NOMO-1 treated with dmso at 0.1 percent for 144 hours (cell line): Measurements from ENCODE around the gene SPDYE5.
"Not testable (repeated sequence)": the region's sequence is repeated elsewhere in the genome, so short reads cannot be mapped to it uniquely, and the experiment has no call there.

Experiments used
- DNase-seq: peaks from one replicate; lab custom pipeline; 2025; ENCODE audit not compliant: unreplicated experiment; lab: John Stamatoyannopoulos, UW

SPDYE5 gene, protein sequence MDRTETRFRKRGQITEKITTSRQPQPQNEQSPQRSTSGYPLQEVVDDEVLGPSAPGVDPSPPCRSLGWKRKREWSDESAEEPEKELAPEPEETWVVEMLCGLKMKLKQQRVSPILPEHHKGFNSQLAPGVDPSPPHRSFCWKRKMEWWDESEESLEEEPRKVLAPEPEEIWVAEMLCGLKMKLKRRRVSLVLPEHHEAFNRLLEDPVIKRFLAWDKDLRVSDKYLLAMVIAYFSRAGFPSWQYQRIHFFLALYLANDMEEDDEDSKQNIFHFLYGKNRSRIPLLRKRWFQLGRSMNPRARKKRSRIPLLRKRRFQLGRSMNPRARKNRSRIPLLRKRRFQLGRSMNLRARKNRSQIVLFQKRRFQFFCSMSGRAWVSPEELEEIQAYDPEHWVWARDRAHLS

DNA sequence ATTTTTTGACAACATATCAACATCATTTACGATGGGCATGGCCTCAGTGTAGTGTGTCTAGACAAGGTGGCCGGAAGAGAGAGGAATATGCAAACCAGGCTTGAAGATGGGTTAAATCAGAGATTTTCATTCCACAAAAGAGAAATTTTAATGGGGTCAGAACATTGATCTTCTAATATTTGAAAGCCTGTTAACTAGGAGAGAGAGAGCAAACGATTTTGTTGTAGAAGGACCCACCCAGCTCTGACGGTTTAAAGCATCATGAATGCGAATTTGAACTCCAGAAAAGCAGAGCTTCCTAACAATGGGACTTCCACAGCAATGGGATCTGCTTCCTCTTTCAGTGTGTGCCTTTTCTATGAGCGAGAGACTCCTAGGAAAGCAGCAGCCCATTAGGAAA is at the start of gene SPDYE5:
Gene SPDYE5 (plus strand): TSS at position 301 of the 400 bp plus-strand sequence. CDS start 1,728 bp downstream, outside the sequence.
- not testable (repeated sequence) for DNase-seq

DNA sequence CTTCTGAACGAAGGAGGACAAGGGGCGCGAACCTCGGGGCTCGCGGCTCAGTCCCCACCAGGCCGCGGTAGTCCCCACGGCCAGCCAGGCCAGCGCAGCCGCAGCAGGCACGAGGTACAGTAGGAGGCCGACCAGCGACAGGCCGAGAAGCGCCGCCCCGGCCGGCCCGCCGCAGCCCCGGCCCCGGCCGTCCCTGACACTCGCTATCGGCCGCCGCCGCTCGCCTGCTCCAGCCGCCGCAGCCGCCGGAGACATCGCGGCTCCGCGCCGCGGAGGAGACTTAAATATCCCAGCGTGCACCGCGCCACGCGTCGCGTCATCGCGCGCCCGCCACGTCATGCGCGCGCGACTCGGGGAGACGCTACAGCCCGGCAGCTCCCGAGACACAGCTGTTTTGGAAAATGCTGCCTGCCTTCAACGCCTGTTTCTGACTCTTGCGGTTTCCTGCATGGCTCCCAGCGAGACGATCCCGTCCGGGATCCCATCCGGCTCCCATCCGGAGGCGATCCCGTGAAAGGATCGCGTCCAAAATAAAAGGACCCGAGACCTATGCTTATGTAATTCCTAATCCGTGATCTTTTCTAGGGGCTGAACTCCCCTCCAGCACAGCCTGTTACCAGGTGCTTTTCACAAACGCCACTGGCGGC is 49.5 kb upstream of the SPDYE5 start:
- not testable (repeated sequence) for DNase-seq

DNA sequence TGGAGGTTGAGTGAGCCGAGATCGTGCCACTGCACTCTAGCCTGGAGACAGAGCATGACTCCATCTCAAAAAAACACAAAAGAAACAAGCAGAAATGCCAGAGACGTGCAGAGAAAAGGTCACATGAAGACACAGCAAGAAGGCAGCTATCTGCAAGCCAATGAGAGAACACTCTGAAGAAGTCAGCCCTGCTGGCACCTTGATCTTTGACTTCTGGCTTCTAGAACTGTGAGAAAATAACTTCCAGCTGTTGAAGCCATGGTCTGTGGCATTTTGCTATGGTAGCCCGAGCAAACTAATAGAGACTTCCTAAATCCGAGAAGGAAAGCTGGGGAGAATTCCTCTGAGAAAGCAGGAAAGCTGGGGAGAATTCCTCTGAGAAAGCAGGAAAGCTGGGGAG is 42.2 kb upstream of the SPDYE5 start:
- not testable (repeated sequence) for DNase-seq

DNA sequence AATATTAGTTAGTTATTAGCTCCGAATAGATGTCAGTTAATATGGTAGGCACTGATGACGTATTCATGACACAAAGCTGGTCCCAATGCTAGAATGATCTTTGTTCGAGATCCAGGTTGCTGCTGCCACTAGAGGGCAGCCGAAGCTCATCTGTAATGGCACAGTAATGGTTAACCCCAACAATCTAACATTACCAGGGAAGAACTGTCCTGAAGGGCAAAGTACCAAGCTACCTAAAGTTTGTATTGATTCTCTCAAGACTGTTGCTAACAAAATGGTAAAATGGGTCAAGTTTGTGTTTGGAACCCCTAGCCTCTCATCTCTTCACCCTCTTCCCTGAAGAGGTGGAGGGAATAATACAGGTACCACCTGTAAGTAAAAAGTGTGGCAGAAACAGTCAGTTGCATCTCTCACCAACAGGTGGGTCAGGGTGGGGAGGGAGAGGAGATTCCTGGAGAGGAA is 39.6 kb upstream of the SPDYE5 start:
- DNase-seq = not testable (repeated sequence)

DNA sequence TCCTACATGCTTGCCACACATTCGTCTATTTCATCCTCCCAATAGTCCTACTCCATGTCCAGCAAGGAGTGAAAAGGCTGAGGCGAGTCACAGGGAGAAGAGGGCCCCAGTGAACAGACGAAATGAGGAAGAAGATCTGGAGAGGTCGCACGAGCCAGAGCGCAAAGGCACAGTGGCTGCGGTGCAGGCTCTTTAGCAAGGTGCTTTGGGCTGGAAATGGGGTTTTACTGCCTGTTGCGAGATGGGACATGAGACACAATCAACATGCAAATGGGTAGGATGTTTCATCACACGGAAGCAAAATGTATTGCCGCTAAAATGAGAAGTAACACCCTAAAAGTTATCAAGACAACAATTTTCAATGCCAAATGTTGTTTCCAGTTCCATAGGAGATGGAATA is 35.7 kb upstream of the SPDYE5 start:
- peak; percentile 89 for DNase-seq

DNA sequence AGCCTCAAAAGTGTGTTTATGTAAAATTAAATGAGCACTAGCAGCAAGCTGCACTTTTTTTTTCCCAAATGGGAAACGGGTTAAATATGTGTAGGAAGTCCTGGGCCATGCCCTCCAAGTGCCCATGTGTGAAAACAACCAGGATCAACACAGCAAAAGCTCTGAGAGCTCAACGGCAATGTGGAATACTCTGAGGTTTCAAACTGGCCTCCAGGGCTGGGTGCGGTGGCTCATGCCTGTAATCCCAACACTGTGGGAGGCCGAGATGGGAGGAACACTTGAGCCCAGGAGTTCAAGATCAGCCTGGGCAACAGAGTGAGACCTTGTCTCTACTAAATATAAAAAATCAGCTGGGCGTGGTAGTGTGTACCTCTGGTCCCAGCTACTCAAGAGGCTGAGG is 34.1 kb upstream of the SPDYE5 start:
- not testable (repeated sequence) for DNase-seq

DNA sequence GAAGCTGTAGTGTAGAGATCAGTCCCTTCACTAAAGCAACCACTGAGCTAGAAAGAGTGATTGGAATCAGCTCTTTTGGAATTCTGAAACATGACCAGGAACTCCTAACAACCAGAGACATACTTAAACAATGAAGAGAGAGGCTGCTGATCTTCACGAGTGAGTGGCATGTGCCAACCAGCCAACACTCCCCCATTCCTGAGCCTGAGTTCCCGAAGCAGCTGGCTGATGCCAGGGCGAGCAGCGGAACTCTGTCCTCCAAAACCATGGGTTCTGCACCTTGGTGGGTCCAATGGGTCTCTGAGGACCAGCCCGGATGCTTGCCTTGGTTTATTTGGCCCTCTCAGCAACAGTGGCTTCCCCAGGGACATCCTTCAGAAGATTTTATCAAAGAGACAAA is 31.6 kb upstream of the SPDYE5 start:
- not testable (repeated sequence) for DNase-seq

DNA sequence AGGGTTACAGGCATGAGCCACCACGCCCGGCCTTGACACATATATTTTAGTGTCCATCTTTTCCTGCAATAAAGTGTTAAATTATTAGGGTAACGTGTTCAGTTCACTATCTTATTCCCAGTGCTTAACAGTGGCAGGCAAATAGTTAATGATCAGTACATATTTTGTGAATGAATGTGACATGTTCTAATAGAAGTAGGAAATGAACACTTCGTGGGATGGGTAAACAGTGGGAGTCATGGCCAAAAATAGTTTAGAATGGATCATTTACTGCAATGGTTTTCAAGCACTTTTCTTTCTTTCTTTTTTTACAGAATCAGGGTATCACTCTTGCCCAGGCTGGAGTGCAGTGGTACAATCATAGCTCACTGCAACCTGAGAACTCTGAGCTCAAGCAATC is 22.0 kb upstream of the SPDYE5 start:
- not testable (repeated sequence) for DNase-seq

DNA sequence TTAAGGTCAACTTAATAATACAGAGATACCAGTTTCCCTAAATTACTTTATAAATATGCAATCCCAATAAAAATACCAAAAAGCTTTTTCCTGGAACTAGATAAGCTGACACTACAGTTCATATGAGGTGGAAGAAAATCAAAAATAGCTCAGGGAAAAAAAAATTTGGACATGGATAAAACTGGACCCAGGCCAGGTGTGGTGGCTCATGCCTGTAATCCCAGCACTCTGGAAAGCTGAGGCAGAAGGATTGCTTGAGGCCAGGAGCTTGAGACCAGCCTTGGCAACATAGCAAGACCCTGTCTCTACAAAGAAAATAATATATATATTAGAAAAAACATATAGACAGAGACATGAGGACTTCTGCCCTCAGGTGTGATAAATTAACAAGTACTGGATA is 14.7 kb upstream of the SPDYE5 start:
- not testable (repeated sequence) for DNase-seq

DNA sequence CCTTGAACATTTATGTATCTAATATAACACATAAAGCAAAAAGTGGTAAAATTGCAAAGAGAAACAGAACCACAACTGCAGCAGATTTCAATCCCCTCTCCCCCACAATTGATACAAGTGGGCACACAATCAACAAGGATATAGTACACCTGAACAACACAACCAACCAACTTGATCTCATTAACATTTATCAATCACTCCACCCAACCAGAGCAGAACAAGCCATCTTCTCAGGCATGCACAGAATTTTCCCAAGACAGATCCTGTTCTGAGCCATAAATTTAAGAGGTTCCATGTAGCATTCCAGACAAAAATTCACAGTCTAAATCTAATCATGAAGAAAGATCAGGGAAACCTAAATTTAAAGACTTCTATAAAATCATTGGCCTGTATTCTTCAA is 11.8 kb upstream of the SPDYE5 start:
- not testable (repeated sequence) for DNase-seq

DNA sequence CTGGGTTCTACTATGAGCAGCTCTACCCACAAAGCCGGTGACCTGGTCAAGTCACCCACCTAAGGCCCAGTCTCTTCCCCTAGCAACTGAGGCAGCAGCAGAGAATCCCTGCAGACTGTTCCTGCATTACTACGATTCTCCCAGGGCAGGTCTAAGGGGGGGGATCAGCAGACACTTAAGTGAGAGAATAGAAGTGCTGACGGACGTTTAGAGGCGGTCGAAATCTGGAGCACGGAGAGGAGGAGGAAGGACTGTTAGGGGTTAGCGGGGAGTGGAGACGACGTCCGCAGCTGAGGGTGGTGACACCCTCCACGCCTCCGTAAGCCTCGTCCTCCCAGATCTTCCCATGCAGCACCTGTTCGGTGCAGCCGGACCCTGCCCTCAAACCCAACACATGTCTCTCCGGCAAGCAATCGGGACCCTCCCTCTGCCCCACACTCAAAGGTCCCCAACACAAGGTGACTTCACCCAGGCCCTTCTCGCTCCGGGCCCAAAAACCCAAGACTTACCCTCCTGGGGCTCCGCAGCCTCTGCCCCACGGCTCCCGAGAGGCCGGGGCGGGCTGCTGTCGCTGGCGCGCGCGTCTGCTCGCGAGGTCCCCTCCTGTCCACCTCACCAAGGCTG is 6.7 kb upstream of the SPDYE5 start:
- not testable (repeated sequence) for DNase-seq

DNA sequence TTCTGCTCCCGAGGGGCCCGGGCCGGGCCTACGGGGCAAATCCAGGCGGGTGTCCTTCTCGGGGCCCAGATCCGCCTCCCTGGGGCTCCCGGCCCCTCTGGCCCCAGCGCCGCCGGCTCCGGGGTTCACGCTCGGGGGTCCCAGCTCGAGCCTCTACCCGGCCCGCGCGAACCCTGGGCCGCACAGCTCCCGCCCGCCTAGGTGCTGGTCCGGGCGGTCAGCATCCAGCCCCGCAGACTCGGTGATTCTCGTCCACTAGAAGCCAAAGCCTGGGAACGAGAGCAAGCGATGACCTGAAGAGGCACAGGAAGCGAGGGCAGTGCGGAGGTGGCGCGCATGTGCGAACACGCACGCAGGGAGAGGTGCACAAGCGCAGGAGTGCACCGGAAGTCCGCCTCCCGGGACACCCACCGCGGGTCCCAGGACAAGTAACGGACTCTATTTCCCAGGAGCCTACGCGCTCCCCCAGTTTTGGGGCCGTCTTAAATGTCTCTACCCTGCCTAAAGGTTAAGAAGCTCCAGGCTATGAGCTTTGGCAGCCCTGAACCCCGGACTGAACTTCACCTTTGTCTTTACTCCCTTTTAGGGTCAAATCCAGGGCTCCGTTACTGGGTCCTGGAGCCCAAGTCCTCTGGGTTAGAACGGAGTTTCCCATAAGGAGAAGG is 6.0 kb upstream of the SPDYE5 start, which contains the start of gene POM121C:
Gene POM121C (minus strand): TSS at position 321 of the 665 bp plus-strand sequence. CDS start 44,803 bp downstream, outside the sequence.
- peak; percentile 81 for DNase-seq

DNA sequence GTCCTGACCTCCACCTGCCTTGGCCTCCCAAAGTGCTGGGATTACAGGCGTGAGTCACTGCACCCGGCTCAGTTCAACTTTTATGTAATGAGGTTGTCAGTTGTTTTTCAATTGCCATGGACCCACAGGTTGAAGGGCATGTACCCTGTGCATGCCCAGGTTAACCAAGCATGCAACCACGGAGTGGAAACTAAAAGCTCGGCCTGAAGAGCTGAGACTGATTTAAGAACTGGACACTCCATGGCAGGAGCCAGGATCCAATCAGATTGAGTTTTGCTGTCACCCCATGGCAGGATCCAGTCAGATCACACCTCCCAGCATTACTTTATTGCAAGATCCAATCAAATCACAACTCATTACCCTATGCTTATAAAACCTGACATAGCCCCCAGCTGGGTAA is 16.9 kb downstream of the SPDYE5 start:
- DNase-seq = not testable (repeated sequence)

DNA sequence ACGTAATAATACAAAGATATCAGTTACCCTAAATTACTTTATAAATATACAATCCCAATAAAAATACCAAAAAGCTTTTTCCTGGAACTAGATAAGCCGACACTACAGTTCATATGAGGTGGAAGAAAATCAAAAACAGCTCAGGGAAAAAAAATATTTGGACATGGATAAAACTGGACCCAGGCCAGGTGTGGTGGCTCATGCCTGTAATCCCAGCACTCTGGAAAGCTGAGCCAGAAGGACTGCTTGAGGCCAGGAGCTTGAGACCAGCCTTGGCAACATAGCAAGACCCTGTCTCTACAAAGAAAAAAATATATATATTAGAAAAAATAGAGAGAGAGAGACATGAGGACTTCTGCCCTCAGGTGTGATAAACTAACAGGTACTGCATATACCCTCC is 26.7 kb downstream of the SPDYE5 start:
- DNase-seq = not testable (repeated sequence)

DNA sequence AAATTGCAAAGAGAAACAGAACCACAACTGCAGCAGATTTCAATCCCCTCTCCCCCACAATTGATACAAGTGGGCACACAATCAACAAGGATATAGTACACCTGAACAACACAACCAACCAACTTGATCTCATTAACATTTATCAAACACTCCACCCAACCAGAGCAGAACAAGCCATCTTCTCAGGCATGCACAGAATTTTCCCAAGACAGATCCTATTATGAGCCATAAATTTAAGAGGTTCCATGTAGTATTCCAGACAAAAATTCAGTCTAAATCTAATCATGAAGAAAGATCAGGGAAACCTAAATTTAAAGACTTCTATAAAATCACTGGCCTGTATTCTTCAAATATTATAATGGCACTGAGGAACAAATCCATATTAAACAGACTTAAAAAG is 29.6 kb downstream of the SPDYE5 start:
- DNase-seq = not testable (repeated sequence)

DNA sequence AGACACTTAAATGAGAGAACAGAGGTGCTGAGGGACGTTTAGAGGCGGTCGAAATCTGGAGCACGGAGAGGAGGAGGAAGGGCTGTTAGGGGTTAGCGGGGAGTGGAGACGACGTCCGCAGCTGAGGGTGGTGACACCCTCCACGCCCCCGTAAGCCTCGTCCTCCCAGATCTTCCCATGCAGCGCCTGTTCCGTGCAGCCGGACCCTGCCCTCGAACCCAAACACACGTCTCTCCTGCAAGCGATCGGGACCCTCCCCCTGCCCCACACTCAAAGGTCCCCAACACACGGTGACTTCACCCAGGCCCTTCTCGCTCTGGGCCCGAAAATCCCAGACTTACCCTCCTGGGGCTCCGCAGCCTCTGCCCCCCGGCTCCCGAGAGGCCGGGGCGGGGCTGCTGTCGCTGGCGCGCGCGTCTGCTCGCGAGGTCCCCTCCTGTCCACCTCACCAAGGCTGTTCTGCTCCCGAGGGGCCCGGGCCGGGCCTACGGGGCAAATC is 35.2 kb downstream of the SPDYE5 start:
- DNase-seq = not testable (repeated sequence)

DNA sequence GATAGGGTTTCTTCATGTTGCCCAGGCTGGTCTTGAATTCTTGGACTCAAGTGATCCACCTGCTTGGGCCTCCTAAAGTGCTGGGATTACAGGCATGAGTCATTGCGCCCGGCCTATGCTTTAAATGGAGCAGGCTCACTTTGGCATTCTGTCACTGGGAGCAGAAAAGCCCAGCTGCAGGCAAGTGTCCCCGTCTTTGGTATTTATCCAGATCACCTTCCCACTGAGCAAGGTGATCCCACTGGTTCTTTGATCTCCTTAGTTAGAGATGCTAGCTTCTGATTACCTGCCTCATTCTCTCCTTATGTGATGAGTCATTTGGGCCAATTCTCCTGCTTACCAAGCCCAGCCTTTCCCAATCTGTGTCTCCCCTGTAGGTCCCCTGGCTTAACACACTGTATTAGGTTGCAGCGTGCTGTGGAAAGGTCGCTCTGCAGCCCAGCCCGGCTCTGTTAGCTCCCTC is 39.3 kb downstream of the SPDYE5 start:
- no peak for DNase-seq

DNA sequence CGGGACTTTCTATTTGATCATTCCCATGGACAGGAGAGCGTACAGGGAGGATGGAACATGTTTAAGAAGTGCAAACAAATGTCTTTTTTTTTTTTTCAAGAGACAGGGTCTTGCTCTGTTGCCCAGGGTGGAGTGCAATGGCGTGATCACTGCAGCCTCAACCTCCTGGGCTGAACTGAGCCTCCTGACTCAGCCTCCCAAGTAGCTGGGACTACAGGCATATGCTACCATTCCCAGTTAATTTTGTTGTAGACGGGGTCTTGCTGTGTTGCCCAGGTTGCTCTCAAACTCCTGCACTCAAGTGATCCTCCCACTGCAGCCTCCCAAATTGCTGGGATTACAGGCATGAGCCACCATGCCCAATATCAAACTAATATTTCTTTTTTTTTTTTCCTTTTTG is 40.5 kb downstream of the SPDYE5 start:
- no peak for DNase-seq

DNA sequence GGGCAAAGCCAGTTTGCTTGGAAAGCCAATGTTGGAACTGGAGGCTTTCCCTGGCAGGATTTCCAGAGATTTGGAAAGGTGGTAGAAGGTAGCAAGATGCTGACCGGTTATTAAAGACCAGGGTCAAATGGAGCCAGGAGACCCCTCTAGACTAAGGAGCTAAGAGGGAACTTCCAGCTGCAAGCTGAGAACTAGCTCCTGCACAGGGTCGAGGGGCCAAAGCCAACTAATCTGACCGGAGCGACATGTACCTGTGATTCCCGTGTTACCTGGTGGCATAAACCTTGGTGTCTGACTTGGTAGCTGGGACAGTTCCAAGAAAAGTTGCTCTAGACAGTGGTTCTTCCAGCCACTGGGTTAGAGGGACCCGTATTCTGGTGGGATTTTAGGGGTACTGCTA is 41.8 kb downstream of the SPDYE5 start:
- no peak for DNase-seq

DNA sequence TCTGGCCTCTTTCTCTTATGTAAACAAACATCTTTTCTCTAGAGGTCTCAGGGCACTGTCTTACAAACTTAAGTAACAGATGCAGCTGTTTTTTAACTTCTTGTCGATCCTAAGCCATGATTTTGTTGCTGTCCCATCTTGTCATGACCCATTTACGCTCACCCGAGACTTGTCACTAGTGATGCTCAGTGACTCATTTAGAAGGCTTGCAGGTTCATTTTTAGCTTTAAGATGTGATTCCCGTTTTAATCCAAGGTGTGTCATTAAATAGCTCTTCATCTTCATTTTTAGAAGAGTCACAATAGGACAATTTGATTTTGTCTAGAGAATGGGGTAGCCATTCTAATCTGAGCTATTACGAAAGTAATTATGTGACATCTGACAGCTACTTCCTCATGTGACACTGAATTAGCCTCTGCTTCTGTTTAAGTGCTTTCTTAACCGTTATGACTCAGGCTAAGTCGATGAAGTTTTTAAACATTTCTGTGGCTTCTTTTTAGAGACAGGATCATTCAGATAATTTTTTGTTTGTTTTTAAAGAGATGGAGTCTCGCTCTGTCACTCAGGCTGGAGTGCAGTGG is 42.7 kb downstream of the SPDYE5 start:
- DNase-seq = peak; percentile 90
